HepG2 (cell line): ENCODE data around the gene LIME1. TPM values are rescaled to one million over a fixed set of nuclear protein-coding genes. Genes with fewer than 3 reads are reported as not detected.

Experiments used
- ARID5B ChIP-seq: IDR thresholded peaks from 2 replicates; pipeline ENCODE4 v1.4.0; 2020; ENCODE audit warnings: mild to moderate bottlenecking, missing genetic modification reagents
- CHCHD3 ChIP-seq: sonication (generic); formaldehyde crosslinking; IDR thresholded peaks from 2 replicates; pipeline ENCODE4 v1.8.0; 2022; ENCODE audit warnings: mild to moderate bottlenecking, missing genetic modification reagents, moderate library complexity
- HMGXB3 ChIP-seq: sonication (generic); formaldehyde crosslinking; IDR thresholded peaks from 2 replicates; pipeline ENCODE4 v1.4.0; 2020; ENCODE audit warnings: missing genetic modification reagents, borderline replicate concordance
- HNF4G ChIP-seq, 2 experiments: sonication (generic) in 1 of 2; formaldehyde crosslinking in 1 of 2; IDR thresholded peaks; 2 replicates each; pipeline versions ENCODE4 v1.4.0 to v1.6.1; 2011 to 2020; ENCODE audit warnings: borderline replicate concordance in 2 of 2, low read depth in 2 of 2, mild to moderate bottlenecking in 2 of 2, low read length in 1 of 2, missing genetic modification reagents in 1 of 2, moderate library complexity in 1 of 2
- KLF15 ChIP-seq: sonication (generic); formaldehyde crosslinking; IDR thresholded peaks from 2 replicates; pipeline ENCODE4 v1.8.1; 2023; ENCODE audit warnings: borderline replicate concordance, mild to moderate bottlenecking, inconsistent platforms, missing genetic modification reagents, mixed read lengths
- MLLT10 ChIP-seq: sonication (generic); formaldehyde crosslinking; IDR thresholded peaks from 2 replicates; pipeline ENCODE4 v1.4.0; 2020; ENCODE audit warnings: missing genetic modification reagents
- MLXIP ChIP-seq: sonication (generic); formaldehyde crosslinking; IDR thresholded peaks from 2 replicates; pipeline ENCODE4 v1.9.0; 2021; ENCODE audit warnings: missing genetic modification reagents, borderline replicate concordance
- MTF1 ChIP-seq: sonication (generic); formaldehyde crosslinking; IDR thresholded peaks from 2 replicates; pipeline ENCODE4 v1.5.0; 2020; ENCODE audit warnings: missing genetic modification reagents
- PBX3 ChIP-seq: sonication (generic); formaldehyde crosslinking; IDR thresholded peaks from 2 replicates; pipeline ENCODE4 v1.8.1; 2023; ENCODE audit warnings: missing genetic modification reagents, inconsistent platforms, borderline replicate concordance
- RBM22 ChIP-seq: fragments of 200-400 bp; formaldehyde crosslinking; optimal IDR thresholded peaks from 2 replicates; pipeline ENCODE3; 2017; ENCODE audit warnings: mild to moderate bottlenecking, low read length, moderate library complexity
- ZBTB34 ChIP-seq: sonication (generic); formaldehyde crosslinking; IDR thresholded peaks from 2 replicates; pipeline ENCODE4 v1.8.0; 2022; ENCODE audit warnings: mild to moderate bottlenecking, missing genetic modification reagents
- ZNF850 ChIP-seq: sonication (generic); formaldehyde crosslinking; conservative IDR thresholded peaks from 2 replicates; pipeline ENCODE4 v1.9.0; 2021; ENCODE audit warnings: mild to moderate bottlenecking, missing genetic modification reagents
- polyA plus RNA-seq, 8 experiments: library from polyadenylated mRNA; depleted of rRNA in 3 of 8; stranded (reverse) in 7 of 8; unstranded in 1 of 8; fragments of >200 nt; fragmentation: Illumina TruSeq in 4 of 8; extraction: Trizol in 4 of 8; gene quantifications; 2 replicates each; pipeline versions ENCODE4 v1.2.1 to v1.2.3, GENCODE V29; 2011 to 2016; ENCODE audit warnings: low read depth in 4 of 8, missing spikeins in 1 of 8, mixed read lengths in 1 of 8; ENCODE audit not compliant: insufficient read depth in 1 of 8
- total RNA-seq, 5 experiments: library from RNA; depleted of rRNA; stranded (reverse); fragments of >200 nt; fragmentation: Illumina TruSeq; extraction: Trizol; gene quantifications; 2 replicates each; pipeline ENCODE4 v1.2.3, GENCODE V29; 2016; ENCODE audit warnings: low read depth in 1 of 5

The LIME1 gene
- total and polyA plus RNA-seq, 2 of the 13 experiments (the other 11 are each of a cell fraction or from before 2014, with no cell fraction given): 13.0 to 61.5 TPM

GRCh38 chr20:63744574-63745423, 8.3 kb downstream of the LIME1 start (continued):
- peak; percentile 28; the same call in 1 of the 2 replicates for TF ChIP-seq HMGXB3 (CRISPR knock-in tag)
- TF ChIP-seq HNF4G (IDR thresholded peaks at IDR 0.05; ENCODE audit: borderline replicate concordance, low read depth, low read length): peak; percentile 67
- 0 out of 2 replicates have a peak, but pooled peaks have one; percentile 22 for TF ChIP-seq HNF4G (CRISPR knock-in tag; IDR thresholded peaks at IDR 0.05; ENCODE audit: borderline replicate concordance, low read depth)
- TF ChIP-seq ZBTB34 (CRISPR knock-in tag): no peak
- TF ChIP-seq MTF1: no peak
- TF ChIP-seq ARID5B (CRISPR knock-in tag): no peak
- TF ChIP-seq RBM22: peak; percentile 64
- no peak for TF ChIP-seq MLLT10 (CRISPR knock-in tag)
- no peak for TF ChIP-seq ZNF850 (CRISPR knock-in tag)
- TF ChIP-seq PBX3: no peak
- no peak for TF ChIP-seq MLXIP (CRISPR knock-in tag)
- TF ChIP-seq CHCHD3 (CRISPR knock-in tag): no peak
- no peak for TF ChIP-seq KLF15 (CRISPR knock-in tag)
